ENCODE data around the gene XAB2. TPM values are rescaled to one million over a fixed set of nuclear protein-coding genes. Genes with fewer than 3 reads are reported as not detected.

Gene XAB2
- polyA plus RNA-seq (2013, experiment 1 of 2; ENCODE audit: insufficient read length): 32.1 TPM
- polyA plus RNA-seq (2013, experiment 2 of 2; ENCODE audit: insufficient read length): 28.8 TPM

DNA sequence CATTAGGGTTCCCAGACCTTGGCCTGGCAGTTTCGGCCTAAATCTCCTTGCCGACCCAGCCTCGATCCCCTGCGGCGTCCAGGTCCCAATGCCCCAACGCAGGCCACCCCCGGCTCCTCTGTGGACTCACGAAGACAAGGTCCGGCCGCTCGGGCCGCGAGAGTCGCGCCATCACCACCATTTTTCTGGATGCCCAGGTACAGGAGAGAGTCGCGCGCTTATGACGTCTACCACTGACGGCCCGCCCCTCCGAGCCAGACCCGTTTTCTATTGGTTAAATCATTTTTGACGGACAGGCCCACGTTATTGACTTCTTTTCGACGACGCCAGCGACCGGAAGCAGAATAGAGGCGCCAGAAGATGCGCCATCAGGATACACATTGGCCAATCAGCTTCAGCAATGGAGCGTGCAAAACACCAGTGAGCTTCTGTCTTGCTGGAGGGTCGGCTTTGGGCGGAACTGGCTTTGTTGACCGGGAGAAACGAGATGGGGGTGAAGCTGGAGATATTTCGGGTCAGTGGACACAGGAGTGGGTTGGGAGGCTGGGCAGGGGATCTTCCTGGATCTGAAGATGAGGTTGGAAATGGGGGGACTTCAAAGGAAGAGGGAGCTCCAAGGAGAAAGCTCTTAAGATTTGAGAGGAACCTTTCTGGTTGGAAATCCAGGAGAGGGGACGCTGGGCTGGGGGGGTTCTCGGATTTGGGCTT is at the start of gene XAB2, which contains the start of gene PET100:
Gene XAB2 (minus strand): TSS at position 199 of the 708 bp plus-strand sequence. CDS start 18 bp downstream, at position 181.
Gene PET100 (plus strand): TSS at position 447 of the 708 bp plus-strand sequence. CDS start 41 bp downstream, at position 488.
- DNase-seq: peak; percentile 99

DNA sequence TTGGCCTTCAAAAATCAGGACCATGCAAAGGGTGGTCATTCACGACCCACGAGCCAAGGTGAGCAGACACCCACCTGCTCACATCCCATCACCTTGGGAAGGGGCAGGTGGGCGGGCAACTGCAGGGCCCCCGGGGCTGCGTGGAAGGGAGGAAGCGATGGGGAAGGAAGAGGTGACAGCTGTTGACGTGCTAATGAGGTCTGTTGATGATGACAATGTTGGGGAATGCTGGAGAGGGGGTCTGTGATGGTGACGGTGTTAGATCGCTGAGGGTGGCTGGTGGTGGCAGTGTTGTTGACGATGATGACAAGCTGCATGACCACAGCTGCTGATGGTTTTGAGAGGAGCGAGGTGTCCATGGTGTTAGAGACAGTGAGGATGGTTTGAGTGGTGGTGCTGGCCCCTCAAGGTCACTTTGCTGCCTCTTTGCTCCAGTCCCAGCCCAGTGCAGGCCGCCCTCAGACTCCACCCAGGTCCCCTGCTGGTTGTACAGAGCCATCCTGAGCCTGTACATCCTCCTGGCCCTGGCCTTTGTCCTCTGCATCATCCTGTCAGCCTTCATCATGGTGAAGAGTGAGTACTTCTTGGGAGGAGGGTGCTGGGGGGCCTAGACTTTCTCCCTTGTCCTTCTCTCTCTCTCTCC is 48.4 kb upstream of the XAB2 start:
- DNase-seq: no peak

DNA sequence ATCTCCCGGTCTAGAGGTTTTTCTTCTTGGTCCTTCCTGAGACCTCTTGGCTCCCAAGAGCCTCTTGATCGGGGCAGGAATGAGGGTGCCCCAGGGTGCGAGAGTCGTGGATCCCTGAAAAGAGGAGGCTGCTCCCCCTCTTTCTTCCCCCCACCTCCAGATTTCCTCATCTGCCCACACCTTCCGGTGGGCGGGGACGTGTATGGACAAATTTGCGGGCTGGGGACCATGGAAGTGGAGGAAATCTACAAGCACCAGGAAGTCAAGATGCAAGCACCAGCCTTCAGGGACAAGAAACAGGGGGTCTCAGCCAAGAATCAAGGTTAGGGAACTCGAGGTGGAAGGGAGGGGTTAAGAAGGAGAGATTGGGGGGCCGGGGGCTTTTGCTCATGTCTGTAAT is 47.5 kb upstream of the XAB2 start, which contains the start of gene MCEMP1:
Gene MCEMP1 (plus strand): TSS at position 237 of the 400 bp plus-strand sequence. CDS start 31 bp downstream, at position 268.
- DNase-seq: no peak

DNA sequence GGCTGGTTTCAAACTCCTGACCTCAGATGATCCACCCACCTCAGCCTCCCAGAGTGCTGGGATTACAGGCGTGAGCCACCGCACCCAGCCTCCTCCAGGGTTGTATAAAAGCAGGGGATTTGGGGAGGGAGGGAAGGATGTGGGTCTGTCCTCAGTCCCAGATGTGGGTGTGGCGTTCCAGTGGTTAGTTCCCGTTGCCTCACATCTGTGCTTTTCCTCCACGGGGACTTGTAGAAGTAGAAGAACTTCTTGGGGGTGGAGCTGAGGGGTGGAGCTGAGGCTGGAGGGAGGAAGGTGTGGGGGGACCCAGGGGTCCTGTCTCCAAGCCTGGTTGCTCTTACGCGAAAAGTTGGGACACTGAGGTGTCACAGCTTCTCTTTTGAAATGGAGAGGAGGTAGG is 47.0 kb upstream of the XAB2 start:
- no peak for DNase-seq

DNA sequence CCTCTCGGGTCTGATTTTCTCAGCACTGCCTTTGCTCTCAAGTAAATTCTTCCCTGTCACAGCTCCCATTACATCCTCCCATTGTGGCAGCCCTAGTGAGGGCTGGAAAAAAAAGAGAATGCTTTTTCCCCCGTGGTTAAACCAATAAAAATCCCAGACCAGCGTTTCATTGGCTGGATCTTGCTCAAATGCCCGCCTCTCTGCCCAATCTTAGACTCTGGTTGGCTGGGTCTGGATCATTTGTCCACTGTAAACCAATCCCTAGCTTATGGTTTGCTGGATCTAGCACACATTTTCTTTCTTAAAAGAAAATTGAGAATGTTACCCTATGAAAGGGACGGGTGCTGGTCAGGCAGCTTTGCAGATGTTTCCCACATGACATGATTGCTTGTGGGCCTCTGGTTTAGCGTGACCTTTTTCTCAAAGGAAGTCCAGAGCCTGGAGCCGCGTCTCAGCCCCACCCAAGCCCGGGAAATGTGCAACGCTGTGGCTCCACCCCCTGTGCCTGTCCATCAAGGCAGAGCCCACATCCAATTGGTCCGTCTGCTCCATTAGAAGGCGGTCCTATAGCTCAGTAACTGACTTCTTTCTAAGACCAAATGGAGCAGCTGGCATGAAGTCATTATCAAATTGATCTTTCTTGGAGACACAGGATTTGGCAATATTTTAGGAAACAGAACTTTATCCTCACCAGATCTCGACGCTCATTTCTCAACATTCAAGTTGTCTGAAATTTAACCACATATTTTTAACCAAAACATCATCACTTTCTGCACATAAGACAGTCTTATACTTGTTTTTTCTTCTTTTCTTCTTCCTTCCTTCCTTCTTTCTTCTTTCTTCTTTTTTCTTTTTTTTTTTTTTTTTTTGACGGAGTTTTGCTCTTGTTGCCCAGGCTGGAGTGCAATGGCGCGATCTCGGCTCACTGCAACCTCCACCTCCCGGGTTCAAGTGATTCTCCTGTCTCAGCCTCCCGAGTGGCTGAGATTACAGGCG is 45.0 kb upstream of the XAB2 start:
- peak; percentile 47 for DNase-seq

DNA sequence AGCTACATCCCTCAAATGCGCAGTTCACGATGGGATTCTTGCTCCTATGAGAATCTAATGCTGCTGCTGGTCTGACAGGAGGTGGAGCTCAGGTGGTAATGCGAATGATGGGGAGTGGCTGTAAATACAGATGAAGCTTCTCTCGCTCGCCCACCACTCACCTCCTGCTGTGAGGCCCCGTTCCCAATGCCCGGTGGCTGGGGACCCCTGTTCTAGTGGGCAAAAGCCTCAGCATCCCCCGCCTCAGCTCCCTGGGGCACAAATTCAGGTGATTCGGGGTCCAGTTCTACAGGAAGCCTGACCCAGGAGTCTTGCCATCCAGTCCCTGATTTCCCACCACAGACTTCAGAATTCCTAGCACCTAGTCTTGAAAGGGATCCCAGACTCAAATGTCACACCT is 43.2 kb upstream of the XAB2 start:
- DNase-seq: no peak

DNA sequence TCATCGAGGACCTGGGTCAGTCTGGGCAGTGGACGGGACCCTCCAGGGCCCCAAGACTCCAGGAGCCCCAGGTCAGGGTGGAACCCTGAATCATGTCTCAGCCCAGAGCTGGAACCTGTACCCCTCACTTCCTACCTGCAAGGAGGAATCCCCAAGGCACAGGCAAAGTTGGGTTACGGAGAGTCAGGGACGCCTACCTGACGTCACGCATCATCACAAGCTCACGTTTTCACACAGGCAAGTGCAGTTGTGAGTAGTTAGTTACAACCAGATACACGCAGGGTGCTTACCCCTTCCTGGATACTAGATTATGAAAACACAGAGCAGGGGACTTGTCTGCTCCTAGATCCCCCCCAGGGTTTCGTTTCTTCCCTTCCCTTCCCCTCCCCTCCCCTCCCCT is 41.4 kb upstream of the XAB2 start:
- no peak for DNase-seq

DNA sequence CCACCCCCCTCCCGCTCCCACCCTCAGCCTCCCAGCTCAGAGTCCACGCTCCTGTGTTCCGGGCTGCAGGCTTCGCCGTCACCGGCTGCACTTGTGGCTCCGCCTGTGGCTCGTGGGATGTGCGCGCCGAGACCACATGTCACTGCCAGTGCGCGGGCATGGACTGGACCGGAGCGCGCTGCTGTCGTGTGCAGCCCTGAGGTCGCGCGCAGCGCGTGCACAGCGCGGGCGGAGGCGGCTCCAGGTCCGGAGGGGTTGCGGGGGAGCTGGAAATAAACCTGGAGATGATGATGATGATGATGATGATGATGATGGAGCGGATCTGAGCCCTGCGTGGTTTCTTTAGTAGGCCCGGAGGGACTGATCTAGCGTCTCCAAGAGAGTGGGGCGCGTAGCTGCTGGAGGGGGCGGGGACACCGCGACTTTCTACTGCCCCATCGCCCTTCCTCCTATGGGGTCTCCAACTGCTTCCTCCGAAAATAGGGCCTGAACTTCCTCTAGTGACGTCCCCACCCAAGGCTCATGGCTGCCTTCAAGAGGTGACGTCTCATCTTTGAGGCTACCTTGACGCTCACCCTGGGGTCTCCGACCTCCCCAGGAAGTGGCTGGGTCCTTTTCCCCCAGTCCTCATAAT is 40.9 kb upstream of the XAB2 start:
- DNase-seq: no peak

DNA sequence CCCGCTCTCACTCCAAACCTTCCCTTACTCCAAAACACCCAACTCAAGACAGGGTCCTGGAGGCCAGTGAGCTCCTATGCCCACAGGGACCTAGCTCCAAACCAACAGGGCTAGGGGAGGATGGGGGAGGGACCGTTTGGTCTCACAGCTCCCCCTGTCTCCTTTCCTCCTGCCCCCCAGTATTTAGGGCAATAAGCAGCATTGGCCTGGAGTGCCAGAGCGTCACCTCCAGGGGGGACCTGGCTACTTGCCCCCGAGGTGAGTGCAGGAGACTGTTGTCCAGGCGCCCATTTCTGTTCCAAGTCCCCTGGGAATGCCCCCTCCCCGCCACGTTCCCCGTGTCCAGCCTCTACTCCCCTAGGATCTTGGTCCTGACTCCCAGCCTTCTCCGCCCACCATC is 40.3 kb upstream of the XAB2 start:
- no peak for DNase-seq

DNA sequence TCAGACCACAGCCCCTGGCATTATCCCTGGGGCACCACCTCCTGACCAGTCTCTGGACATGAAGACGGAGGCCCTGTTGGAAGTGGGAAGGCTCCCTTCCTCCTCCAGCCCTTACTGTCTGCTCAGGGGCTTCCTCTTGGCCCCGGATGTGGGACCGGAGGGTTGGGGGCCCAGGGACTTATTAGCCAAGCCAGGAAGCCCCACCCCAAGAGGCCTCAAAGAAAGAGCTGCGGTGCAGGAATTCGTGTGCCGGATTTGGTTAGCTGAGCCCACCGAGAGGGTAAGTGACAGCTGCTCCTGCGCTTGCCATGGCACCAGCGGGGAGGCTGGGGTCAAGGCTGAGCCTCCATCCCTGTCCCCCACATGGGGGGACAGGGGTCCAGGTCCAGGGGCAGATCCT is 39.5 kb upstream of the XAB2 start, which contains the start of gene RETN:
Gene RETN (plus strand): TSS at position 208 of the 400 bp plus-strand sequence. CDS start 278 bp downstream, outside the sequence.
- no peak for DNase-seq

DNA sequence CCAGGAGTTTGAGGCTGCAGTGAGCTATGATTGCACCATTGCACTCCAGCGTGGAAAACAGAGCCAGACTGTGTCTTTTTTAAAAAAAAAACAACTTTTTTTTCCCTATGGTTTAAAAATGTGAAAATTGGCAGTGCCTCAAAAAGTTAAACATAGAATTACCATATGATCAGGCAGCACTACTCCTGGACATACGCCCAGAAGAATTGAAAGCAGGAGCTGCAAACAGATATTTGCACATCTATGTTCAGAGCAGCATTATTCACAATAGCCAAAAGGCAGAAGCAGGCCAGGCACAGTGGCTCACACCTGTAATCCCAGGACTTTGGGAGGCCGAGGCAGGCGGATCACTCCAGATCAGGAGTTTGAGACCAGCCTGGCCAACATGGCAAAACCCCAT is 35.7 kb upstream of the XAB2 start:
- DNase-seq: peak; percentile 21

DNA sequence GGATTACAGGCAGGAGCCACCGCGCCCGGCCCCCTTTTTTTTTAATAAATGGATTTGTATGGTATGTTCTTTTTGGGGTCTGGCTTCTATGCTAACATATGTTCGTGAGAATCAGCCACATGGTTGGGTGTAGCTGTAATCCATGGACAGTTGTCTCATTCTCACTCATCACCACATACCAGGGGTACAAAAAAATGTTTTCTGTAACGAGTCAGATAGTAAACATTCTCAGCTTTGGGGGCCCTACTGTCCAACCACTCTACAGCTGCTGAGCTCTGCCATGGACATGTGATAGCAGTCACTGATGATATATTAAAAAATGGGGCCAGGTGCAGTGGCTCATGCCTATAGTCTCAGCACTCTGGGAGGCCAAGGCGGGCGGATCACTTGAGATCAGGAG is 34.4 kb upstream of the XAB2 start:
- DNase-seq: no peak

DNA sequence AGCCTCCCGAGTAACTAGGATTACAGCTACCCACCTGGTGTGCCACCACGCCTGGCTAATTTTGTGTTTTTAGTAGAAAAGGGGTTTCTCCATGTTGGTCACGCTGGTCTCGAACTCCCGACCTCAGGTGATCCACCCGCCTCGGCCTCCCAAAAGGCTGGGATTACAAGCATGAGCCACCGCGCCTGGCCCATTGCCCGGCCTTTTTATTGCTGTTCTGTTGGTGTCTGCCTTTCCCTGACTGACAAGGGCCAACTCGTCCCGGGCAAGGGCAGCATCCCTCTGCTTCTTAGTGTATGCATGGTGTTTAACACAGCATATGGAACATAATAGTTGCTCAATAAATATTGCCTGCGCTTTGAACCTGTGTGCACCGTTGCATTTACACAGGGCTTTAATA is 33.3 kb upstream of the XAB2 start:
- DNase-seq: no peak

DNA sequence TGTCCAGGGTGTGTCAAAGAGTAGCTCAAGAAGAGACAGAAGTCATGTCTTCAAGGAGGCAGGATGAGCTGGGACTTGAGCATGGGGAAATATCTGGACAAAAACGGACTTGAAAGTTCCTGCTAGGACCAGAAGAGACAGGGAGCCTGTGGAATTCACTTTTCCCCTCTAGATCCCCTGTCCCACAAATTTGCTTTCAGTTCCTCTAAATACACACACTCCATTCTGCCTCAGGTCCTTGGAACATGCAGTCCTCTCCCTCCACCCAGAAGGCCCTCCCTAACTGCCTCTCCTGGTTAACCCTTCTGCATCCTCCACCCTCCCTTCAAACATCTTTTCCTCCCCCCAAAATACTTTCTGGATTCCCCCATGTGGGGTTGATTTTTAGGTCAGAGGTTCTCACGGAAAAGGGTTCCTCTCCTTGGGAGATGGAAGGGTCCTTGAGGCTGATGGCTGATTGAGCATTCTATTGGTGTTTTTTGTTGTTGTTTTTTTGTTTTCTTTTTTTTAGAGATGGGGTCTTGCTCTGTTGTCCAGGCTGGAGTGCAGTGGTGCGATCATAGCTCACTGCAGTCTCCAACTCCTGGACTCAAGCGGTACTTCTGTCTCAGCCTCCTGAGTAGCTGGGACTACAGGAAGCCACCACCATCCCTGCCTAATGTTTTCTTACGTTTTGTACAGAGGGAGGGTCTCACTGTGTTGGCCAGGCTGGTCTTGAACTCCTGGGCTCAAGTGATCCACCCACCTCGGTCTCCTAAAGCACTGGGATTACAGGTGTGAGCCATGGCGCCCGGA is 32.6 kb upstream of the XAB2 start:
- DNase-seq: no peak

DNA sequence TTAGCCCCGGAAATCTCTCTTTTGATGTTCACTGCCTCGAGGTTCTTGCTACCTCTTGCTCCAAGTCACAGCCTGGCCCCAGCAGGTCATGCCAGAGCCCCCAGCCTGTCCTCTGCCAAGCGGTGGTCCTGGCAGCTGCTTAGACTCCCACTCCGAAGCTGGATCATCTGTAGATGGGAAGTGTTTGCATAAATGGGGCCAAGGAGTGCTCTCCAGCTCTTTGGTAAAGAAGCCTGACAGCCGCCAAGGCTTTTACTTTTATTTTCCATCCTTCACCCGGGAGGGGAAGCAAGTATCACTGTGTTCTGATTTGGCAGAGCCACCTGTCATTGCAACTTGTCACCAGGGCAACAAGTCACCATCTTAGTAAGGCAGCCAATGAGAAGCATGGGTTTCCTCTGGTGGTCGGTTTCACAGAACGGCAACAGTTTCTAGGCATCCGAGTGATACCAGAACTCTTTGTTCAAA is 28.9 kb upstream of the XAB2 start:
- no peak for DNase-seq

DNA sequence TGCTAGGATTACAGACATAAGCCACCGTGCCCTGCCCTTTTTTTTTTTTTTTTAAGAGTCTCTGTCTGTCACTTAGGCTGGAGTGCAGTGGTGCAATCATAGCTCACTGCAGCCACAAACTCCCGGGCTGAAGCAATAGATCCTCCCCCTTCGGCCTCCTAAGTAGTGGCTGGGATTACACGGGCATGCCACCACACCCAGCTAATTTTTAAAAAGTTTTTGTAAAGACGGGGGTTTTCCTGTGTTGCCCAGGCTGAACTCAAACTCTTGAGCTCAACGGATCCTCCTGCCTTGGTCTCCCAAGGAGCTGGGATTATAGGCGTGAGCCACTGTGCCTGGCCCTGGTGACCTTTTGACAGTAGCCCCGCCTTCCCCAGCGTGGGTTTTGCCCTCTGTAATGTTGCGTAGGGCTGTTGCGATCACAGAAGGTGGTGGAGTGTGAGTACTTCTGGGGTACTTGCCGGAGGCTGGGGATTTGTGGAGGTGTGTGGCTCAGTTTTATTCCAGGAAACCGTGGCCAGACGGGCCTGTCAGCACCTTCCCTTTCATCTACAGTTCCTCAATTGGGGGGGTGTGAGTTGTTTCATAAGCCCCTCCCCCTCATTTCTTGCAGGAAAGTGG is 27.9 kb upstream of the XAB2 start:
- DNase-seq: no peak

DNA sequence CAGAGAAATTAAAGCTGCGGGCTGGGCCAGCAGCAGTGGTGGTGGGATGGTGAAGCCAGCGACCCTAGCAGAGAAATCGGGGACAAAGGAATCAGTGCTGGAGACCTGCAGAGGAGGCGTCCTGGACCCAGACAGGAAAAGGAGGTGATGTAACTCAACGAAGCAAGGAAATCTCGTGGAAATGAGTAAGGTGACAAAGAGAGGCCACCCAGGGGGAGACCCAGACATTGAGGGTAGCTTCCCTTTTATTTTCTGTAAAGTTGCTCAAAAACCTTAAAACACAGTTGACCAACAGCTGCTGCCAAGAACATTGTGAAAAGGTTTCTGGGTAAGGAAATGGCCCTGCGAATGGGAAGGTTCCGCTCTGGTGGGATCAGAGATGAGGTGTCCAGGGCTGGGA is 26.2 kb upstream of the XAB2 start:
- DNase-seq: no peak

DNA sequence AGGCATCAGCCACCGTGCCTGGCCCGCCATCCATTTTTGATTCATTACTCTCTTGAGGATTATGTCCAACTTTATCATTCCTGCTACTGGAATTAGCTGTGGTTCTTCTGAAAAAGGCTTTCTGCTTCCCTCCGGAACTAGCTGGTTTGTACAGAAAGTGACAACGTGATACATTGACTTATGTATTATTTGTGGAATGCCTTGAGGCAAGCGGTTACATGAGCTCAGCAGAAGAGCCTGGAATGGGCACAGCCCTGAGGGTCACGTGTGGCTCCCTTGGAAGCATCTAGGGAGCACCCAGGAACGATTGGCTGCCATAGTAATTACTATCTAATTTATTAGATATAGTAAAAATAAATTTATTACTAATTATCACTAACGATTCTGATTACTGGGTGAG is 25.1 kb upstream of the XAB2 start:
- DNase-seq: no peak

DNA sequence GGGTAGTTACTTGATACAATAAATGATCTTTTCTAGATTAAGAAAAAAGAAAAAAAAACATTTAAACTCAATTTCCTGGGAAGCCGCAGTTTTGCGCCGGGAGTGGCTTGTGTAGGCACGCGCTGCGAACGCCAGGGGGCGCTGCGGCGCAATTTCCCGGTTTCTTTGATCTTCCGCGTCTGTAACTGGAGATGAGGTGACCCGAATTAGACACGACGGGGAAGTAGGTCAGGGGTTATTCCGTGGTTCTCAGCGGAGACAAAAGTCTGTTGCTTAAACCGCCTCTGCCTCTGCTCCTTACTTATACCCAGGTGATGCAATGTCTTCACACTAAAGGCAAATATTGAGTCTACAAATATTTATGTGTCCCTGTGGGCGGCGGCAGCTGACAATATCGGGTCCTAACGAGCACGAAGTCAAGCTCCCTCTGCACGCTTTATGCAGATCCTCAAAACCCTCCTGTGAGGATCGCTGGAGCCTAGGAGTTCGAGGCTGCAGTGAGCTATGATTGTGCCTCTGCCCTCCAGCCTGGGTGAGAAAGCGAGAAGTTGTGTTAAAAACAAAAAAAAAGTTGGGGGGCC is 22.8 kb upstream of the XAB2 start:
- DNase-seq: peak; percentile 59

DNA sequence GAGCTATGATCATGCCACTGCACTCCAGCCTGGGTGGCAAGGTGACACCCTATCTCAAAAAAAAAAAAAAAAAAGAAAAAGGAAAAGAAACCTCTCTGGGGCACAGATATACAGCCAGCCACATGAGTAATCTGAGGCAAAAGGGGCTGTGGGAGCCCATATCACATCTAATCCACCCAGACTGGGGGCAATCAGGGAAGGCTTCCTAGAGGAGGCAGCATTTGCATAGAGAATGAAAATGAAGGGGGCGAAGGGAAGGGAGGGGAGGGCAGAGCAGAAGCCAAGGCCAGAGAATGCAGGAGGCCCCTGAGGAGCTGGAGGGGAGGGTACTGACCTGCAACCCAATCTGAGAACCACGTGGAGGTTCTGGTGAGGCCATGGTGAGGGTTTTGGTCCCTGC is 20.8 kb upstream of the XAB2 start:
- no peak for DNase-seq
